Transverse colon (tissue), 4 donors: ENCODE results near the gene XRCC6. TPM values are rescaled to one million over a fixed set of nuclear protein-coding genes. Genes with fewer than 3 reads are reported as not detected.
"Not testable (repeated sequence)": the region's sequence is repeated elsewhere in the genome, so short reads cannot be mapped to it uniquely, and the experiment has no call there.

ENCODE experiments used
- DNase-seq: peaks from one replicate; pipeline ENCODE4 v3.0.0-alpha.2; 2019
- H3K27ac ChIP-seq, 4 donors: fragments of 200-600 bp; sonication (generic); 2 replicates each; pipeline ENCODE4 v1.5.1; 2016 to 2018; ENCODE audit warnings: inconsistent platforms in 4 of 4
- H3K27me3 ChIP-seq: fragments of 200-600 bp; sonication (generic); 2 replicates; pipeline ENCODE4 v1.5.1; 2017; ENCODE audit warnings: inconsistent platforms
- H3K36me3 ChIP-seq, 4 donors: fragments of 200-600 bp; sonication (generic); 2 replicates each; pipeline ENCODE4 v1.5.1; 2017 to 2019; ENCODE audit warnings: inconsistent platforms in 4 of 4
- H3K4me1 ChIP-seq, 4 donors: fragments of 200-600 bp; sonication (generic); 2 replicates each; pipeline ENCODE4 v1.5.1; 2017 to 2020; ENCODE audit warnings: inconsistent platforms in 4 of 4
- H3K4me3 ChIP-seq, 4 donors: fragments of 200-600 bp; sonication (generic); 1 replicate in 1 of 4; 2 replicates in 3 of 4; pipeline versions ENCODE4 v1.5.1 to v1.6.1; 2017 to 2019; ENCODE audit warnings: inconsistent platforms in 4 of 4
- H3K9me3 ChIP-seq, 2 donors: fragments of 200-600 bp; sonication (generic); 2 replicates each; pipeline ENCODE4 v1.5.1; 2017 to 2019; ENCODE audit warnings: inconsistent platforms in 2 of 2
- CTCF ChIP-seq, 5 experiments: fragments of 200-600 bp in 3 of 5; fragments of 450-650 bp in 2 of 5; sonication (generic) in 3 of 5; IDR thresholded peaks; 1 replicate in 2 of 5; 2 replicates in 3 of 5; pipeline ENCODE4 v1.5.1; 2016 to 2017; ENCODE audit warnings: antibody characterized with exemption in 5 of 5, inconsistent platforms in 3 of 5, mild to moderate bottlenecking in 2 of 5, moderate library complexity in 1 of 5
- EP300 ChIP-seq: sonication (generic); formaldehyde crosslinking; IDR thresholded peaks from one replicate; pipeline ENCODE4 v1.6.1; 2017; ENCODE audit warnings: antibody characterized with exemption, low read depth
- POLR2A ChIP-seq: fragments of 450-650 bp; IDR thresholded peaks from one replicate; pipeline ENCODE4 v1.6.1; 2016; ENCODE audit warnings: antibody characterized with exemption, mild to moderate bottlenecking, moderate library complexity
- POLR2AphosphoS5 ChIP-seq, 3 donors: sonication (generic); formaldehyde crosslinking; IDR thresholded peaks; one replicate each; pipeline ENCODE4 v1.6.1; 2016; ENCODE audit warnings: antibody characterized with exemption in 3 of 3
- WGBS, 2 donors: methylation state at CpG; one replicate each; pipeline ENCODE4 v1.1.5; 2018; ENCODE audit warnings: low coverage in 1 of 2; 5-methylcytosine and 5-hydroxymethylcytosine counted together
- in situ Hi-C, 4 donors: fragments of 200-750 bp; cut with MboI; loops; one replicate each; pipeline versions ENCODE4 v1.15.0 to v1.15.1; 2017; ENCODE audit warnings: low sequenced_read_pairs in 3 of 4, low pct_ligation_motif_present in 1 of 4, low pct_unique_long_range_greater_than_20kb in 1 of 4
- intact Hi-C: fragments of 100-400 bp; cut with DNase I; formaldehyde crosslinking; loops from one replicate; pipeline ENCODE4 v1.15.1; 2023; ENCODE audit warnings: low total_unique reads
- total RNA-seq, 4 donors: library from RNA; depleted of rRNA; stranded (reverse); fragments of >200 nt; gene quantifications; one replicate each; pipeline ENCODE4 v1.1.0, GENCODE V29; 2016

Gene XRCC6
- 100 to 1,000 TPM in 3 of 4 donors, 10 to 100 TPM in 1; 56.5 to 145 (median 126) TPM for total RNA-seq

GRCh38 chr22:41621099-41621910 is at the start of gene XRCC6:
XRCC6 (plus strand) TSS chr22:41621295; CDS start chr22:41622005, 710 bp downstream.
- Histone ChIP-seq H3K27me3 (no peaks in the 10 kb centered on the region), H3K36me3 (peaks cover 0 to 33% (median 14%) of the 10 kb centered on the region in 4 donors), H3K9me3 (no peaks in the 10 kb centered on the region), H3K27ac (peak within 1 kb of the TSS; percentile 91 to 98 (median 96)), H3K4me3 (peak within 1 kb of the TSS; percentile 73 to 96 (median 84)), H3K4me1 (peaks cover 17 to 47% (median 25%) of the 10 kb centered on the region in 4 donors)
- TF ChIP-seq POLR2A, result peak; percentile 89
- no peak for TF ChIP-seq CTCF (IDR thresholded peaks at IDR 0.05)
- no peak for TF ChIP-seq EP300
- peak; percentile 85 to 99 (median 94) for TF ChIP-seq POLR2AphosphoS5 (IDR thresholded peaks at IDR 0.05)
- intact Hi-C loops (loop anchor here (5.0 kb wide), 1 partner anchor 224 kb away; no protein-coding TSS in a partner anchor), in situ Hi-C loops (no loop called here)
- WGBS, 2 donors, result 0% methylated on average over 66 of the region's 70 CpGs; no CpG with 5 or more reads in 1 of the 2 donors
- peak; percentile 100 for DNase-seq

- no peak for DNase-seq
- Histone ChIP-seq H3K27me3 (no peaks in the 10 kb centered on the region), H3K27ac (no peak overlapping the region), H3K9me3 (no peaks in the 10 kb centered on the region), H3K36me3 (no peaks in the 10 kb centered on the region), H3K4me3 (no peak overlapping the region), H3K4me1 (peaks cover 0 to 3% (median 0%) of the 10 kb centered on the region in 4 donors)
- intact Hi-C loops (loop anchor here (5.0 kb wide), 1 partner anchor 1959 kb away; no protein-coding TSS in a partner anchor), in situ Hi-C loops (no loop called here)
- WGBS, 2 donors, result 94% methylated on average over 14 of the region's 14 CpGs; no CpG with 5 or more reads in 1 of the 2 donors
- no peak for TF ChIP-seq POLR2AphosphoS5 (IDR thresholded peaks at IDR 0.05)
- TF ChIP-seq POLR2A, result no peak
- no peak for TF ChIP-seq EP300
- TF ChIP-seq CTCF (IDR thresholded peaks at IDR 0.05), result no peak
Measured at GRCh38 chr22:41571786-41572185, 49.3 kb upstream of the XRCC6 start.

GRCh38 chr22:41572305-41572704 is 48.8 kb upstream of the XRCC6 start:
- H3K36me3 ChIP-seq, H3K27me3 ChIP-seq, DNase-seq, H3K27ac ChIP-seq, H3K4me1 ChIP-seq, in situ Hi-C loops, H3K4me3 ChIP-seq, H3K9me3 ChIP-seq: not testable (repeated sequence)
- intact Hi-C loops, result loop anchor here (5.0 kb wide), 1 partner anchor 1960 kb away; no protein-coding TSS in a partner anchor
- 100% methylated on average over 3 of the region's 3 CpGs for WGBS, 2 donors

GRCh38 chr22:41573677-41574076 is 47.4 kb upstream of the XRCC6 start:
- H3K27ac ChIP-seq, result no peak overlapping the region
- H3K4me3 ChIP-seq, result no peak overlapping the region
- H3K27me3 ChIP-seq, result no peaks in the 10 kb centered on the region
- 92 to 93% methylated on average over 3 to 9 of the region's 11 CpGs for WGBS, 2 donors
- peaks cover 0 to 5% (median 0%) of the 10 kb centered on the region in 4 donors for H3K36me3 ChIP-seq
- peaks cover 0 to 3% (median 0%) of the 10 kb centered on the region in 4 donors for H3K4me1 ChIP-seq
- H3K9me3 ChIP-seq, result no peaks in the 10 kb centered on the region
- no peak for TF ChIP-seq CTCF (IDR thresholded peaks at IDR 0.05)
- TF ChIP-seq POLR2AphosphoS5 (IDR thresholded peaks at IDR 0.05), result no peak
- no peak for TF ChIP-seq EP300
- TF ChIP-seq POLR2A, result no peak
- in situ Hi-C loops, result no loop called here
- intact Hi-C loops, result loop anchor here (5.0 kb wide), 1 partner anchor 1961 kb away; no protein-coding TSS in a partner anchor
- no peak for DNase-seq
